ENCODE data around the gene CDK18.

The CDK18 gene

GRCh38 chr1:205581321-205581980, 77.0 kb downstream of the CDK18 start:
- peaks cover 6% of the 10 kb centered on the region for H3K4me1 ChIP-seq (ENCODE audit: control insufficient read depth, insufficient read depth, low read length)
- no peaks in the 10 kb centered on the region for H3K36me3 ChIP-seq (ENCODE audit: control insufficient read depth, insufficient read depth, low read length)
- H3K9ac ChIP-seq (ENCODE audit: low read depth, low read length) = no peak overlapping the region
- H3K9me3 ChIP-seq (ENCODE audit: control insufficient read depth, insufficient read depth, low read length) = no peaks in the 10 kb centered on the region
- peaks cover 29% of the 10 kb centered on the region for H3K27me3 ChIP-seq (ENCODE audit: control insufficient read depth, insufficient read depth, low read length)
- H3K4me3 ChIP-seq (ENCODE audit: low read depth, low read length) = no peak overlapping the region

- Histone ChIP-seq H3K36me3 (ENCODE audit: control insufficient read depth, insufficient read depth, low read length) (no peaks in the 10 kb centered on the region), H3K9ac (ENCODE audit: low read depth, low read length) (no peak overlapping the region), H3K4me1 (ENCODE audit: control insufficient read depth, insufficient read depth, low read length) (peaks cover 6% of the 10 kb centered on the region), H3K27me3 (ENCODE audit: control insufficient read depth, insufficient read depth, low read length) (peaks cover 24% of the 10 kb centered on the region), H3K9me3 (ENCODE audit: control insufficient read depth, insufficient read depth, low read length) (no peaks in the 10 kb centered on the region), H3K4me3 (ENCODE audit: low read depth, low read length) (no peak overlapping the region)
Measured at GRCh38 chr1:205582046-205582445, 77.6 kb downstream of the CDK18 start.

Measured in iPS-15b (cell line).